LNCaP clone FGC (cell line): Measurements from ENCODE around the gene IL20RA.

Experiments
- DNase-seq: peaks from one replicate; pipeline ENCODE4 v3.0.0-alpha.2; 2011; ENCODE audit warnings: low read depth
- H3K4me3 ChIP-seq: 2 replicates; pipeline ENCODE4 v1.5.1; 2011; ENCODE audit warnings: mild to moderate bottlenecking, low read depth, low read length, control low read depth
- CTCF ChIP-seq: IDR thresholded peaks from 2 replicates; pipeline ENCODE4 v1.5.1; 2012; ENCODE audit warnings: mild to moderate bottlenecking; ENCODE audit not compliant: control insufficient read depth, insufficient read depth; ENCODE audit errors: extremely low read depth

IL20RA gene

GRCh38 chr6:137067399-137067798 lies 22.6 kb upstream of the IL20RA start:
- DNase-seq: no peak
- H3K4me3 ChIP-seq: no peak overlapping the region
- no peak for TF ChIP-seq CTCF

- H3K4me3 ChIP-seq: no peak overlapping the region
- no peak for DNase-seq
- no peak for TF ChIP-seq CTCF
These were observed 13.3 kb upstream of the IL20RA start for GRCh38 chr6:137058037-137058436.

- no peak overlapping the region for H3K4me3 ChIP-seq
- no peak for TF ChIP-seq CTCF
- DNase-seq: no peak
These were observed 11.5 kb upstream of the IL20RA start for GRCh38 chr6:137056121-137056880.

GRCh38 chr6:137051790-137052472 lies 7.2 kb upstream of the IL20RA start:
- DNase-seq: no peak
- no peak overlapping the region for H3K4me3 ChIP-seq
- no peak for TF ChIP-seq CTCF

- no peak for TF ChIP-seq CTCF
- H3K4me3 ChIP-seq: no peak overlapping the region
- no peak for DNase-seq
These were observed 4.3 kb upstream of the IL20RA start for GRCh38 chr6:137049095-137049494.

- TF ChIP-seq CTCF: no peak
- DNase-seq: no peak
- no peak overlapping the region for H3K4me3 ChIP-seq
These were observed 2.2 kb upstream of the IL20RA start for GRCh38 chr6:137046871-137047412.
